ENCODE results near the gene PRODH2.

PRODH2 gene

DNA sequence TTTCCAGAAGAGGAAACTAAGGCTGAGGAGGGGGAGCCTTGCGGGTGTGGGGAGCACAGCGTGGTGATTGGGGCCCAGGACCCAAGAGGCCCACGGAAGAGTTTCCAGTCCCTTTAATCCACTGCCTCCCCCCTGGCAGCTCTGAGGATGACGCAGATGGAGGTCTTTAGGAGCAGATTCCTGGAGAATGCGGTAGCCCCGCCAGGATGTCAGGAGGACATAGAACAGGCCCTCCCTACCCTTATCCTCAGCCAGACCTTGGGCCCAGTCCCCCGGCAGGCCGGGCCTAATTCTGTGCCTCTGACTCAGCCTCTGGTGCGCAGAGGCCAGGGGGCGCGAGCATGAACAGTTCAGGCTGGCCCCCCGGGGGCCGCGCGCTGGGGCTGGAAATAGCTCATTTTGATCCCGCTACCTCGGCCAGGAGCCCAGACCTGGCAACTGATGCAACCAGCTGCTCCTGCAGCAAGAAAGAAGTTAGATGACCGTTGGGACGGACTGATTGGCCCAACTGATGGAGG is 55.4 kb downstream of the PRODH2 start:
- peaks cover 21% of the 10 kb centered on the region for H3K4me1 ChIP-seq (ENCODE audit: control insufficient read depth, low read length)
- TF ChIP-seq EZH2phosphoT487 (IDR thresholded peaks at IDR 0.05; ENCODE audit: borderline replicate concordance, low read length), result no peak
- TF ChIP-seq, protein P1, sequence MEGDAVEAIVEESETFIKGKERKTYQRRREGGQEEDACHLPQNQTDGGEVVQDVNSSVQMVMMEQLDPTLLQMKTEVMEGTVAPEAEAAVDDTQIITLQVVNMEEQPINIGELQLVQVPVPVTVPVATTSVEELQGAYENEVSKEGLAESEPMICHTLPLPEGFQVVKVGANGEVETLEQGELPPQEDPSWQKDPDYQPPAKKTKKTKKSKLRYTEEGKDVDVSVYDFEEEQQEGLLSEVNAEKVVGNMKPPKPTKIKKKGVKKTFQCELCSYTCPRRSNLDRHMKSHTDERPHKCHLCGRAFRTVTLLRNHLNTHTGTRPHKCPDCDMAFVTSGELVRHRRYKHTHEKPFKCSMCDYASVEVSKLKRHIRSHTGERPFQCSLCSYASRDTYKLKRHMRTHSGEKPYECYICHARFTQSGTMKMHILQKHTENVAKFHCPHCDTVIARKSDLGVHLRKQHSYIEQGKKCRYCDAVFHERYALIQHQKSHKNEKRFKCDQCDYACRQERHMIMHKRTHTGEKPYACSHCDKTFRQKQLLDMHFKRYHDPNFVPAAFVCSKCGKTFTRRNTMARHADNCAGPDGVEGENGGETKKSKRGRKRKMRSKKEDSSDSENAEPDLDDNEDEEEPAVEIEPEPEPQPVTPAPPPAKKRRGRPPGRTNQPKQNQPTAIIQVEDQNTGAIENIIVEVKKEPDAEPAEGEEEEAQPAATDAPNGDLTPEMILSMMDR (IDR thresholded peaks at IDR 0.05; ENCODE audit: low read depth, low read length, poor library complexity, severe bottlenecking), result no peak
- H3K79me2 ChIP-seq (ENCODE audit: control insufficient read depth, low read length), result peaks cover 31% of the 10 kb centered on the region
- H3K9me3 ChIP-seq (ENCODE audit: control insufficient read depth, insufficient read depth, low read length), result no peaks in the 10 kb centered on the region
- H3K27ac ChIP-seq (ENCODE audit: low read depth, low read length), result peak overlapping the region; percentile 66
- 0 out of 2 replicates have a peak, but pooled peaks cover 4% of the 10 kb centered on the region for H4K20me1 ChIP-seq (ENCODE audit: control insufficient read depth, insufficient read depth, low read depth, low read length)
- no peaks in the 10 kb centered on the region for H3K27me3 ChIP-seq (ENCODE audit: control insufficient read depth, low read length)
- peak overlapping the region; percentile 80 for H3K4me3 ChIP-seq (ENCODE audit: low read length)
- H3K36me3 ChIP-seq (ENCODE audit: control insufficient read depth, low read length), result peaks cover 24% of the 10 kb centered on the region
- H3F3A ChIP-seq (ENCODE audit: control insufficient read depth, insufficient read depth), result no peaks in the 10 kb centered on the region
- H3K9me2 ChIP-seq (replicated peaks; ENCODE audit: control insufficient read depth, low read length), result no peaks in the 10 kb centered on the region
- H3K4me2 ChIP-seq (ENCODE audit: low read length), result peak overlapping the region; percentile 93

DNA sequence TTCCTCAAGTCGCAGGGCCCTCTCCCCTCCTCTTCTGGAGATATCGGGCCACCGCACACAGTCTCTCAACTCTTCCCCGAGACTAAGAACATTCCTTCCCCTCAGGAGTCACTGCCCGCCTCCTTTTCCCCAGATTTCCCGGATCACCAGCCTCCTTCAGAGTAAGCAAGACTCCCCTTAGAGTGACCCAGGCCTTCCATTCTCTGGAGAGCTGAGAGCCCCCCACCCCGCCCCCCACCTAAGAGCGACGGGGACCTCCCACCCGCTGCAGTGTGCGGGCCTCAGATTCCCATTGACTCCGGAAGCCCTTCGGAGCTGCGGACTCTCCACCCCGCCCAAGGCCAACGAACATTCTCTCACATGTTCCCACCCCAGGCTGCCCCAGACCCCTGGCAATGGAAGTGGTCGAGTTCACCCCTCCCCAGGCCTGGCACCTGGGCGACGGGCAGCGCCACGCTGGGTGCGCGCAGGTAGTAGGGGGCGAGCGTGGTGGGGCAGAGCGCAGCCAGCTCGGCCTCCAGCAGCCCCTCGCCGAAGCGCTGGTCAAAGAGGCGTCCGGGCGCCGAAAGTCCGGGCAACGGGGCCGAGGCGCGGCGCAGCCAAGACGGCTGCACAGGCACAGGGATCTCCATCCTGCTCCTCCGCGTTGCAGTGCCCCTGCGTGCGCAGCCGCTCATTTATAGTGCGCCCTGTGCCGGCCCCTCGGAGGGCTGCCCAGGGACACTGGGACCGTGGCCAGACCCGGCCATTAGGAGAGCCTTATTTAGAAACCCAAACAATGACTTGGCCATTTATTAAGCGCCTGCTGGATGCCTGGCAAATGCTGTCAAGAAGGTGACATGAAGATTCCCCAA is 56.0 kb downstream of the PRODH2 start, which contains the start of gene HSPB6:
TSS of gene HSPB6 (minus strand) at position 653 of the 854 bp plus-strand sequence. CDS start at position 632, 21 bp downstream.
- Histone ChIP-seq H3K4me1 (ENCODE audit: control insufficient read depth, low read length) (peaks cover 21% of the 10 kb centered on the region), H3F3A (ENCODE audit: control insufficient read depth, insufficient read depth) (no peaks in the 10 kb centered on the region), H3K27me3 (ENCODE audit: control insufficient read depth, low read length) (no peaks in the 10 kb centered on the region), H3K27ac (ENCODE audit: low read depth, low read length) (peak within 1 kb of the TSS; percentile 66), H3K4me3 (ENCODE audit: low read length) (peak within 1 kb of the TSS; percentile 80), H3K9me3 (ENCODE audit: control insufficient read depth, insufficient read depth, low read length) (no peaks in the 10 kb centered on the region), H3K79me2 (ENCODE audit: control insufficient read depth, low read length) (peaks cover 31% of the 10 kb centered on the region), H3K9me2 (replicated peaks; ENCODE audit: control insufficient read depth, low read length) (no peaks in the 10 kb centered on the region), H3K36me3 (ENCODE audit: control insufficient read depth, low read length) (peaks cover 19% of the 10 kb centered on the region), H3K4me2 (ENCODE audit: low read length) (peak within 1 kb of the TSS; percentile 93), H4K20me1 (ENCODE audit: control insufficient read depth, insufficient read depth, low read depth, low read length) (0 out of 2 replicates have a peak, but pooled peaks cover 4% of the 10 kb centered on the region)
- TF ChIP-seq, protein P1 (IDR thresholded peaks at IDR 0.05; ENCODE audit: low read depth, low read length, poor library complexity, severe bottlenecking), result no peak
- no peak for TF ChIP-seq EZH2phosphoT487 (IDR thresholded peaks at IDR 0.05; ENCODE audit: borderline replicate concordance, low read length)

DNA sequence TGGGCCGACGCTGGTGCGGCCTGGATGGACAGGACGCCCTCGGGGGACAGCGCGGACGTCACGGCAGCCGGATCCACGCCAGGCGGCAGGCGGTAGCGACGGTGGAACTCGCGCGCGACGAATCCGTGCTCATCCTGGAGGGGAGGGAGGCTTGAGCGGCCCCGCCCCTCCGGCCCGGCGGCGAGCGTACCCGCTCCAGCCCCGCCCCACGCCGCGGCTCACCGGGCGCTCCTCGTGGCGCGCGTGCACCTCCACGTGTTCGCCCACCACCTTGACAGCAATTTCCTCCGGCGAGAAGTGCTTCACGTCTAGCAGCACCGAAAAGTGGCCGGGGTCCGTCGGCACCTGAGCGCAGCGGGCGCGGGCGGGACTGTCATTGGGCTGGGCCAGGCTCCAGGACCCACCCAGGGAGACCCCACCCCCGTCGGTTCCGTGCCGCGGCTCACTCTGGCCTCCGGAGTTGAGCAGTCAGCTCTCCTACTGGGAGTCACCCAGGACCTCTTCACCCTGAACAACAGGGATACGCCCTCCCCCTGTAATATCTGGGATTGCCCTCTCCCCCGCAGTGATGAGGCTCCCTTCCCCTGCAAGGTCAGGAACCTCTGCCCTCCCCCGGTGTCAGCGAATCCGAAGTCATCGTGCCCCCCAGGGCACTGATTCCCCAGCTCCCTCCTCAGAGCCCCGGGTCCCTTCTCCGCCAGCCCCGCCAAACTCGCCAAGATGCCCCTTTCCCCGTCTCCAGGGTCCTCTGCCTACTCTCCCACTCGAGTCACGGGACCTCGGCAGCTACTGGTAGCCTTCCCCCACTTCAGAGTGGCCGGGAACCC is 56.9 kb downstream of the PRODH2 start:
- peaks cover 27% of the 10 kb centered on the region for H3K79me2 ChIP-seq (ENCODE audit: control insufficient read depth, low read length)
- no peaks in the 10 kb centered on the region for H3K9me2 ChIP-seq (replicated peaks; ENCODE audit: control insufficient read depth, low read length)
- no peak overlapping the region for H3K4me3 ChIP-seq (ENCODE audit: low read length)
- no peak overlapping the region for H3K4me2 ChIP-seq (ENCODE audit: low read length)
- 0 out of 2 replicates have a peak, but pooled peaks cover 4% of the 10 kb centered on the region for H4K20me1 ChIP-seq (ENCODE audit: control insufficient read depth, insufficient read depth, low read depth, low read length)
- H3K9me3 ChIP-seq (ENCODE audit: control insufficient read depth, insufficient read depth, low read length), result no peaks in the 10 kb centered on the region
- H3K27ac ChIP-seq (ENCODE audit: low read depth, low read length), result no peak overlapping the region
- peaks cover 15% of the 10 kb centered on the region for H3K36me3 ChIP-seq (ENCODE audit: control insufficient read depth, low read length)
- no peaks in the 10 kb centered on the region for H3K27me3 ChIP-seq (ENCODE audit: control insufficient read depth, low read length)
- no peaks in the 10 kb centered on the region for H3F3A ChIP-seq (ENCODE audit: control insufficient read depth, insufficient read depth)
- peaks cover 21% of the 10 kb centered on the region for H3K4me1 ChIP-seq (ENCODE audit: control insufficient read depth, low read length)
- TF ChIP-seq, protein P1 (IDR thresholded peaks at IDR 0.05; ENCODE audit: low read depth, low read length, poor library complexity, severe bottlenecking), result no peak
- no peak for TF ChIP-seq EZH2phosphoT487 (IDR thresholded peaks at IDR 0.05; ENCODE audit: borderline replicate concordance, low read length)
